WTC11 (cell line): Measurements from ENCODE around the gene CDC5L. TPM values are rescaled to one million over a fixed set of nuclear protein-coding genes. Genes with fewer than 3 reads are reported as not detected.

Source experiments
- ATAC-seq: fragments of 200-7000 bp; cut with Tn5 transposase; 2 replicates; pipeline ENCODE4 v1.10.0; 2021; ENCODE audit warnings: mild to moderate bottlenecking, moderate library complexity
- CTCF ChIA-PET: fragments of 300-600 bp; sonication (Branson Sonifier 250); formaldehyde crosslinking; loops from one replicate; lab custom pipeline; 2021; ENCODE audit warnings: antibody characterized with exemption; lab: Charles Lee
- POLR2A ChIA-PET: fragments of 350-600 bp; sonication (Branson Sonifier 250); formaldehyde crosslinking; loops from one replicate; lab custom pipeline; 2021; ENCODE audit warnings: antibody characterized with exemption; lab: Charles Lee
- DNase-seq: peaks from one replicate; pipeline ENCODE4 v3.0.0; 2021; ENCODE audit warnings: low spot score
- H3K27ac Mint-ChIP-seq: 2 replicates; pipeline ENCODE4 v1.8.0; 2021; ENCODE audit warnings: mixed read lengths
- H3K27me3 Mint-ChIP-seq: 2 replicates; pipeline ENCODE4 v1.8.0; 2021; ENCODE audit warnings: low read depth, mild to moderate bottlenecking, moderate library complexity, mixed read lengths
- H3K36me3 Mint-ChIP-seq: 2 replicates; pipeline ENCODE4 v1.8.0; 2021; ENCODE audit warnings: mixed read lengths
- H3K4me1 Mint-ChIP-seq: 2 replicates; pipeline ENCODE4 v1.8.0; 2022; ENCODE audit warnings: mixed read lengths
- H3K4me3 Mint-ChIP-seq: 2 replicates; pipeline ENCODE4 v1.8.0; 2021; ENCODE audit warnings: mild to moderate bottlenecking, moderate library complexity, mixed read lengths
- H3K9me3 Mint-ChIP-seq: 2 replicates; pipeline ENCODE4 v1.8.0; 2021; ENCODE audit warnings: mixed read lengths
- ATF1 ChIP-seq: sonication (generic); formaldehyde crosslinking; IDR thresholded peaks from 2 replicates; pipeline ENCODE4 v1.8.1; 2023; ENCODE audit warnings: mild to moderate bottlenecking, moderate library complexity, missing genetic modification reagents
- NFYB ChIP-seq: sonication (generic); formaldehyde crosslinking; conservative IDR thresholded peaks from 2 replicates; pipeline ENCODE4 v1.8.0; 2022; ENCODE audit warnings: low read depth, missing genetic modification reagents
- ZNF396 ChIP-seq: fragments of 250-450 bp; sonication (Bioruptor Pico); IDR thresholded peaks from 2 replicates; pipeline ENCODE4 v1.8.0; 2021; ENCODE audit warnings: mild to moderate bottlenecking, moderate library complexity, borderline replicate concordance
- microRNA-seq: library from miRNA; unstranded; fragments of <30 nt; microRNA quantifications from one replicate; pipeline ENCODE4 v1.2.0, GENCODE V29; 2022; ENCODE audit warnings: borderline number of aligned reads
- total RNA-seq: library from RNA; stranded (reverse); gene quantifications from 3 replicates; pipeline ENCODE4 v1.2.3, GENCODE V29; 2021
- TF ChIP-seq, protein P1 (sequence below): sonication (generic); formaldehyde crosslinking; IDR thresholded peaks from 2 replicates; pipeline ENCODE4 v1.8.0; 2022; ENCODE audit warnings: mild to moderate bottlenecking, missing genetic modification reagents

Gene CDC5L
- total RNA-seq, 1 experiment from 2014 or later = 23.5 TPM

DNA sequence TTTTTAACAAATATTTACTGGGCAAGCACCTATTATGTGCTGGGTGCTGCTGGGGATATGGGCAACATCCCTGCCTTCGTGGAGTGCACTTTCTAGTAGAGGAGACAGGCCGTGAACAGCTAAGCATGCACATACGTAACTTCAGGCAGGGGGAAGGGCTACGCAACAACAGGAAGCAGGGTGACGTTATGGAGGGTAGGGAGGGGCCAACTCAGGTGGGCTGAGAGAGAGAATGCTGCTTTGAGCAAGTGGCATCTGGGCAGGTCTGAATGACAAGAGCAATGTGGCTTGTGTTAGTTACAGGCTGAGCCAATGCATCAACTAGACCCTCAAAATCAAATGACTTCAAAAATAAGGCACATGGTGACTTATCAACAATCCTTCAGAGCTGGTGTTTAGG lies 112.1 kb downstream of the CDC5L start:
- DNase-seq (no peak), ATAC-seq (peak; percentile 69)
- Mint-ChIP-seq H3K27me3 (no peaks in the 10 kb centered on the region; the same call in 1 of the 2 replicates), H3K4me3 (no peak overlapping the region), H3K4me1 (peaks cover 18% of the 10 kb centered on the region), H3K9me3 (peaks cover 20% of the 10 kb centered on the region), H3K36me3 (no peaks in the 10 kb centered on the region), H3K27ac (no peak overlapping the region)
- ChIA-PET POLR2A (interaction anchor here (0.6 kb wide), 1 partner anchor 39 kb away, joined by 3 read pairs; no protein-coding TSS in a partner anchor), CTCF (interaction anchor here (3.9 kb wide), 1 partner anchor 24 kb away, joined by 14 read pairs; no protein-coding TSS in a partner anchor)
- TF ChIP-seq, protein P1, sequence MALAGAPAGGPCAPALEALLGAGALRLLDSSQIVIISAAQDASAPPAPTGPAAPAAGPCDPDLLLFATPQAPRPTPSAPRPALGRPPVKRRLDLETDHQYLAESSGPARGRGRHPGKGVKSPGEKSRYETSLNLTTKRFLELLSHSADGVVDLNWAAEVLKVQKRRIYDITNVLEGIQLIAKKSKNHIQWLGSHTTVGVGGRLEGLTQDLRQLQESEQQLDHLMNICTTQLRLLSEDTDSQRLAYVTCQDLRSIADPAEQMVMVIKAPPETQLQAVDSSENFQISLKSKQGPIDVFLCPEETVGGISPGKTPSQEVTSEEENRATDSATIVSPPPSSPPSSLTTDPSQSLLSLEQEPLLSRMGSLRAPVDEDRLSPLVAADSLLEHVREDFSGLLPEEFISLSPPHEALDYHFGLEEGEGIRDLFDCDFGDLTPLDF (CRISPR knock-in tag) = no peak
- TF ChIP-seq NFYB (no peak), ZNF396 (CRISPR knock-in tag) (no peak), ATF1 (no peak)

Small RNA genes within 50 kb of the gene (microRNA-seq; reads per million reads assigned to microRNA genes)
- gene MIR4642 = not detected

Other genes with a start within 250 kb of the CDC5L start
- gene CAPN11, start 228.9 kb upstream of the CDC5L start, total RNA-seq = 2.3 to 3.3 TPM (median 3.2 TPM) in 3 replicates
- 3.9 to 7.5 TPM (median 6.4 TPM) in 3 replicates for gene MYMX, start 170.8 kb upstream of the CDC5L start, total RNA-seq
- gene SLC29A1, start 164.1 kb upstream of the CDC5L start, total RNA-seq = 131 to 139 TPM (median 132 TPM) in 3 replicates
- gene HSP90AB1, start 140.6 kb upstream of the CDC5L start, total RNA-seq = 2,159 to 2,172 TPM (median 2,171 TPM) in 3 replicates
- 28.9 to 36.7 TPM (median 30.8 TPM) in 3 replicates for gene SLC35B2, start 130.2 kb upstream of the CDC5L start, total RNA-seq
- 8.3 to 10.4 TPM (median 10.3 TPM) in 3 replicates for gene NFKBIE, start 122.2 kb upstream of the CDC5L start, total RNA-seq
- gene TMEM151B, start 117.3 kb upstream of the CDC5L start, total RNA-seq = 5.5 to 5.6 TPM (median 5.5 TPM) in 3 replicates
- gene AARS2, start 74.4 kb upstream of the CDC5L start, total RNA-seq = 26.8 to 29.7 TPM (median 28.9 TPM) in 3 replicates
- not detected in 3 replicates for gene SPATS1, start 45.1 kb upstream of the CDC5L start, total RNA-seq